ENCODE data around the gene TMEM217.

TMEM217 gene

DNA sequence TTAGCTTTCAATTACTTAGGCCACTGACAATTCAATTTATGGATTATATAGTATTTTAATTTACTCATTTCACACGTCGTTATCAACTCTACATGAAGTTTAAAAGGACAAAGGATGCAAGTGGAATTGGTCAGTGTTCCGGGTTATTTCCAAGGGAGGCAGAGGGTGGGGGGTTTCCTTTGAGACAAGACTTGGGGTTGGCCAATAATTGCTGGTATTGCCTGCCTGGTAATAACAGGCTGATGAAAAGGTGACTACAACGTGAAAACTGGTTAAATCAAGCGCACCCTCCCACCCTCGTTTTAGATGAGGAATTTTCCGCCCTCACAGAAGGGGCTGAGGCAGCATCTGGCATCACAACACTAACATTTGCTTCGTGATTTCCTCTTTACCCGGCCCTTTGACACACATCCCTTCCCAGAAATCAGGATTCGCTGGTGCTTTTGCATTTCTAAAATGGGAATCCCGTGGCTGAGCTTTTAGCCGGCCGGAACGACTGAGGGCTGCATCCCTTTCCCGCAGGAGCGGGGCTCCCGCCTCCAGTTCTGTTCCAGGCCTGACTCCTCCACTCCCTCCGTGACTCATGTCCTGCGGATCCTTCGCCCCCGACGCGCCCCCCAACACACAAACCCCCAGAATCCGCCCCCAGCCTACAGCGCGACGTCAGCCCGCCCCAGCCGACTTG, 89.0 kb downstream of the TMEM217 start:
- DNase-seq (ENCODE audit: low spot score) = peak; percentile 83

DNA sequence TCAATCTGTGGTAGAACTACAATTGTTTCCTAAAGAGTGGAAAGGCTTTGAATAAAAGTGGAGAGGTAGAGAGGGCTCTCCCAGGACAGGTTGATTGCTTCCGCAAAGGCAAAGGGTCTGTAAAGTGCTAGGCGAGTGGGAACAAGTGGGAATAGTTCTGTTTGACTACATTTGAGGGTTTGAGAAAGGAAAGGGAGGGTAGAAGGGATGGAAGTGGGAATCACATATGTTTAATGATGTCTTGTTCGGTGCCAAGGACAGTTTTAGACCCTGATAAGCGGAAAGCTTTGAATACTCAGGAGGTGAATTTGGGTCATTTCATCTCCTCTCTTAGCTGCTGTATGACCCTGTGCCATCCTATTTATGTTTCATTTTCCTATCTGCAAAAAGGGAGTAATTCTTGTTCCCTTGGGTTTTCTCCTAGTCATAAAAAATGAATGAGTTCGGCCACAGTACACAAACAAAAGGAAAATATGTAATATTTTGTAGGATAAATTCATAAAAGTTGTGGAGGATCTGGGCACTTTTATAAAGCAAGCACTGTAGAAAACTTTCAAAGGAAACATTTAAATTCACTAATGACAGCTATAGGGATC, 89.7 kb downstream of the TMEM217 start:
- no peak for DNase-seq (ENCODE audit: low spot score)

DNA sequence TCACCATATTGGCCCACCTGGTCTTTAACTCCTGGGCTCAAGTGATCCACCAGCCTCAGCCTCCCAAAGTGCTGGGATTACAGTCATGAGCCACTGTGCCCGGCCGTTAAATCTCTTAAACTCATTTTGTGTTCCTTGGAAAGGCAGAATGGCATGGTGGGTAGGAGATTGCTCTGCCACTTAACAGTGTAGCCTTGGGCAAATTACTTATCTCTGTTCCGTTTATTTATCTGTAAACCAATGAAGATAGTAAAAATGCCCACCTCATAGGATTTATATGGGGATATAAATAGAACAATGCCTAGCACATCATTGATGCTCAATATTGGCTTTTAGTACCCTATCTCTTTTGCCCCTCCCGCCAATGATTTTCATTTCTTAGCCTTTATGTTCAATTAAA, 95.2 kb downstream of the TMEM217 start:
- DNase-seq (ENCODE audit: low spot score) = no peak
